Endothelial cell of umbilical vein (primary cell): ENCODE data around the gene EEFSEC. TPM values are rescaled to one million over a fixed set of nuclear protein-coding genes. Genes with fewer than 3 reads are reported as not detected.

ENCODE experiments used
- BruUV-seq: library from RNA; stranded (reverse); fragments of 400-500 nt; replicated peaks from 2 replicates; lab custom pipeline; 2021; lab: Mats Ljungman, UMichigan
- CTCF ChIA-PET: fragments of 300-600, 350-600 bp; sonication (Branson Sonifier 250); formaldehyde crosslinking; loops from one replicate; lab custom pipeline; 2021; ENCODE audit warnings: antibody characterized with exemption, inconsistent platforms; lab: Charles Lee
- POLR2A ChIA-PET: fragments of 300-600, 350-600 bp; sonication (Branson Sonifier 250); formaldehyde crosslinking; loops from one replicate; lab custom pipeline; 2021; ENCODE audit warnings: antibody characterized with exemption, inconsistent platforms; lab: Charles Lee
- DNase-seq: peaks from one replicate; pipeline ENCODE4 v3.0.0-alpha.2; 2011; ENCODE audit warnings: low read depth, low spot score
- FAIRE-seq: peaks from 2 replicates; lab custom pipeline; 2011; peaks lifted over from hg19 to GRCh38; lab: Jason Lieb, UNC
- H2AFZ ChIP-seq: 2 replicates; pipeline ENCODE4 v1.6.0; 2012; ENCODE audit warnings: low read depth, low read length, control low read depth, inconsistent platforms
- H3K27ac ChIP-seq: 2 replicates; pipeline ENCODE4 v1.5.1; 2011; ENCODE audit warnings: low read depth, mild to moderate bottlenecking, control low read depth, low read length, moderate library complexity; ENCODE audit not compliant: insufficient read depth
- H3K27me3 ChIP-seq, 2 experiments: 2 replicates each; pipeline versions ENCODE4 v1.6.0 to v1.6.1; 2011; ENCODE audit warnings: low read length in 2 of 2, mixed read lengths in 1 of 2; ENCODE audit not compliant: control insufficient read depth in 2 of 2, insufficient read depth in 2 of 2
- H3K36me3 ChIP-seq, 2 experiments: 2 replicates in 1 of 2; 3 replicates in 1 of 2; pipeline ENCODE4 v1.5.1; 2011; ENCODE audit warnings: low read length in 2 of 2, mild to moderate bottlenecking in 1 of 2, moderate library complexity in 1 of 2; ENCODE audit not compliant: control insufficient read depth in 2 of 2, insufficient read depth in 2 of 2; ENCODE audit errors: extremely low read depth in 1 of 2
- H3K4me1 ChIP-seq: 3 replicates; pipeline ENCODE4 v1.5.1; 2011; ENCODE audit warnings: mild to moderate bottlenecking, low read length; ENCODE audit not compliant: control insufficient read depth, insufficient read depth; ENCODE audit errors: extremely low read depth
- H3K4me2 ChIP-seq: 2 replicates; pipeline ENCODE4 v1.6.1; 2011; ENCODE audit warnings: low read length, control low read depth, mixed read lengths; ENCODE audit not compliant: insufficient read depth
- H3K4me3 ChIP-seq, 3 experiments: fragments of 200-600 bp in 1 of 3; sonication (generic), shearing (Covaris generic) in 1 of 3; replicated peaks in 1 of 3; 2 replicates each; pipeline ENCODE4 v1.5.1; 2011 to 2016; ENCODE audit warnings: control low read depth in 3 of 3, low read length in 3 of 3, mild to moderate bottlenecking in 2 of 3, inconsistent platforms in 1 of 3, low read depth in 1 of 3, moderate library complexity in 1 of 3; ENCODE audit not compliant: insufficient read depth in 1 of 3
- H3K79me2 ChIP-seq: 2 replicates; pipeline ENCODE4 v1.6.0; 2012; ENCODE audit warnings: low read length, inconsistent platforms; ENCODE audit not compliant: control insufficient read depth, insufficient read depth
- H3K9ac ChIP-seq: replicated peaks from 2 replicates; pipeline ENCODE3; 2011; ENCODE audit warnings: low read length, control low read depth; ENCODE audit not compliant: insufficient read depth; ENCODE audit errors: extremely low read depth
- H3K9me1 ChIP-seq: replicated peaks from 3 replicates; pipeline ENCODE4 v1.6.0; 2011; ENCODE audit warnings: mild to moderate bottlenecking, low read length; ENCODE audit not compliant: control insufficient read depth, insufficient read depth; ENCODE audit errors: extremely low read depth
- H3K9me3 ChIP-seq: replicated peaks from 2 replicates; pipeline ENCODE4 v1.5.1; 2012; ENCODE audit warnings: low read length, inconsistent platforms; ENCODE audit not compliant: control insufficient read depth, insufficient read depth
- H4K20me1 ChIP-seq: replicated peaks from 2 replicates; pipeline ENCODE3; 2011; ENCODE audit warnings: mild to moderate bottlenecking, low read length; ENCODE audit not compliant: control insufficient read depth, insufficient read depth; ENCODE audit errors: extremely low read depth
- EZH2 ChIP-seq: IDR thresholded peaks from 2 replicates; pipeline ENCODE4 v1.6.1; 2012; ENCODE audit warnings: borderline replicate concordance, low read depth, mild to moderate bottlenecking, moderate library complexity, low read length, inconsistent platforms; ENCODE audit not compliant: severe bottlenecking
- MYC ChIP-seq: IDR thresholded peaks from one replicate; pipeline ENCODE4 v1.6.1; 2011; ENCODE audit warnings: mild to moderate bottlenecking, low read depth, low read length
- dilution Hi-C: fragments of 300-500 bp; cut with MboI; formaldehyde crosslinking; loops from one replicate; pipeline ENCODE4 v1.15.0; 2019; ENCODE audit warnings: low sequenced_read_pairs; ENCODE audit not compliant: extremely low pct_ligation_motif_present
- intact Hi-C: fragments of 100-400 bp; cut with micrococcal nuclease; formaldehyde crosslinking; loops from one replicate; pipeline ENCODE4 v1.10.0; 2022
- polyA plus RNA-seq, 4 experiments: library from polyadenylated mRNA; depleted of rRNA in 3 of 4; stranded (reverse) in 3 of 4; unstranded in 1 of 4; fragments of >200 nt; gene quantifications; 2 replicates each; pipeline versions ENCODE4 v1.2.1 to v1.2.3, GENCODE V29; 2011 to 2012; ENCODE audit warnings: missing spikeins in 1 of 4
- total RNA-seq: library from RNA; stranded (reverse); gene quantifications from 2 replicates; pipeline ENCODE4 v1.2.3, GENCODE V29; 2021
- TF ChIP-seq, protein P1 (sequence below), 2 donors: IDR thresholded peaks; 1 replicate in 1 of 2; 2 replicates in 1 of 2; pipeline ENCODE4 v1.5.1; 2011; ENCODE audit warnings: low read length in 2 of 2, mild to moderate bottlenecking in 2 of 2, moderate library complexity in 2 of 2, control low read depth in 1 of 2, inconsistent platforms in 1 of 2, low read depth in 1 of 2; ENCODE audit not compliant: insufficient read depth in 1 of 2; ENCODE audit errors: extremely low read depth in 1 of 2
- TF ChIP-seq, protein P2 (sequence below): IDR thresholded peaks from 2 replicates; pipeline ENCODE4 v1.6.1; 2011; ENCODE audit not compliant: insufficient read depth, insufficient read length

The EEFSEC gene
- total and polyA plus RNA-seq, 2 donors (not counting 3 experiments of a cell fraction or from before 2014, with no cell fraction given): 13.1 to 14.5 TPM

DNA sequence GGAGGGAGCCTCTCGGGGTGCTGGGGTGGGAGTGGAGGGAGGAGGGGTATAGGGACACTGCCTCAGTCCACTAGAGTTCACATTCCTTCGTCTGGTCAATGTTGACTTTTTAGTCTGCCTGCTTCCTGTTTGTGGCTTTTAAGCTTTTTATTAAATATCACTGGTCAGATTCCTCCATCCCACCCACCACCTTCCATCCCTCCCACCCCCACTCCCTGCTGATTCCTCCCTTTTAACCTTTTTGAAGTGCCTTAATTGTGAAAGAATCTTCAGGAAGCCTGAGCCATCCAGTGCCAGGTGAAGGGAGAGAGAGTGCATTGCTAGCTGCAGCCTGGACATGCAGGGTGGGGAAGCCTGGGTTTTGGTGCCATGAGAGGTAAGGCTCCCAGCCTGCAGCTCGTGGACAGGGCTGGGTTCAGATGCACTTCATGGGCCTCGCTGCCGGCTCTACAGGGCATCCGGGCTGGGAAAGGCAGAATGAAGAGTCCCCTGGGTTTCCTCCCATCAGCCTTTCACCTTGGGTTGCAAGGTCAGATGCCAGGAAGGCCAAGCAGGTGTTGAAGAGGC, 207.5 kb downstream of the EEFSEC start:
- POLR2A ChIA-PET: no interaction called here
- no TSS peak for BruUV-seq
- peak; percentile 42 for DNase-seq

More for the DNA sequence above, 207.5 kb downstream of the EEFSEC start:
- dilution Hi-C loops (no loop called here), intact Hi-C loops (no loop called here)
- Histone ChIP-seq H4K20me1 (no peaks in the 10 kb centered on the region), H3K9me3 (no peaks in the 10 kb centered on the region), H3K4me1 (peaks cover 8% of the 10 kb centered on the region), H3K27ac (peak overlapping the region; percentile 1), H3K36me3 (no peaks in the 10 kb centered on the region), H2AFZ (no peak overlapping the region), H3K4me3 (no peak overlapping the region), H3K9me1 (no peaks in the 10 kb centered on the region), H3K9ac (no peak overlapping the region), H3K79me2 (no peaks in the 10 kb centered on the region), H3K27me3 (no peaks in the 10 kb centered on the region), H3K4me2 (no peak overlapping the region)
- TF ChIP-seq, protein P1, sequence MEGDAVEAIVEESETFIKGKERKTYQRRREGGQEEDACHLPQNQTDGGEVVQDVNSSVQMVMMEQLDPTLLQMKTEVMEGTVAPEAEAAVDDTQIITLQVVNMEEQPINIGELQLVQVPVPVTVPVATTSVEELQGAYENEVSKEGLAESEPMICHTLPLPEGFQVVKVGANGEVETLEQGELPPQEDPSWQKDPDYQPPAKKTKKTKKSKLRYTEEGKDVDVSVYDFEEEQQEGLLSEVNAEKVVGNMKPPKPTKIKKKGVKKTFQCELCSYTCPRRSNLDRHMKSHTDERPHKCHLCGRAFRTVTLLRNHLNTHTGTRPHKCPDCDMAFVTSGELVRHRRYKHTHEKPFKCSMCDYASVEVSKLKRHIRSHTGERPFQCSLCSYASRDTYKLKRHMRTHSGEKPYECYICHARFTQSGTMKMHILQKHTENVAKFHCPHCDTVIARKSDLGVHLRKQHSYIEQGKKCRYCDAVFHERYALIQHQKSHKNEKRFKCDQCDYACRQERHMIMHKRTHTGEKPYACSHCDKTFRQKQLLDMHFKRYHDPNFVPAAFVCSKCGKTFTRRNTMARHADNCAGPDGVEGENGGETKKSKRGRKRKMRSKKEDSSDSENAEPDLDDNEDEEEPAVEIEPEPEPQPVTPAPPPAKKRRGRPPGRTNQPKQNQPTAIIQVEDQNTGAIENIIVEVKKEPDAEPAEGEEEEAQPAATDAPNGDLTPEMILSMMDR (IDR thresholded peaks at IDR 0.05; ENCODE audit: extremely low read depth in 1 of 2, insufficient read depth in 1 of 2, low read depth in 1 of 2, low read length in 2 of 2): no peak
- TF ChIP-seq EZH2 (no peak), MYC (no peak)
- TF ChIP-seq, protein P2, sequence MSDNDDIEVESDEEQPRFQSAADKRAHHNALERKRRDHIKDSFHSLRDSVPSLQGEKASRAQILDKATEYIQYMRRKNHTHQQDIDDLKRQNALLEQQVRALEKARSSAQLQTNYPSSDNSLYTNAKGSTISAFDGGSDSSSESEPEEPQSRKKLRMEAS: no peak
- FAIRE-seq: peak; percentile 63
- CTCF ChIA-PET: interaction anchor here (0.7 to 1.2 kb wide), 3 partner anchors 10 to 257 kb away, joined by 3 read pairs; no protein-coding TSS in a partner anchor
